Brain microvascular endothelial cell (primary cell): ENCODE data around the gene SMIM9.
"Not testable (repeated sequence)": the region's sequence is repeated elsewhere in the genome, so short reads cannot be mapped to it uniquely, and the experiment has no call there.

Source experiments
- DNase-seq: peaks from one replicate; pipeline ENCODE4 v3.0.0-alpha.2; 2020
- H3K27ac ChIP-seq: fragments of 250-450 bp; sonication (Bioruptor Pico); 2 replicates; pipeline ENCODE4 v1.5.1; 2020; ENCODE audit warnings: mild to moderate bottlenecking, moderate library complexity
- H3K27me3 ChIP-seq: fragments of 250-450 bp; sonication (Bioruptor Pico); replicated peaks from 2 replicates; pipeline ENCODE4 v1.5.1; 2020; ENCODE audit warnings: mild to moderate bottlenecking
- H3K36me3 ChIP-seq: fragments of 250-450 bp; sonication (Bioruptor Pico); replicated peaks from 2 replicates; pipeline ENCODE4 v1.5.1; 2020; ENCODE audit warnings: mild to moderate bottlenecking
- H3K4me3 ChIP-seq: 2 replicates; pipeline ENCODE4 v1.5.1; 2011; ENCODE audit warnings: low read depth, mild to moderate bottlenecking, control low read depth, low read length, moderate library complexity
- in situ Hi-C: cut with HindIII; loops from 2 replicates; pipeline ENCODE4 v1.10.0; 2017; ENCODE audit warnings: low sequenced_read_pairs, low pct_ligation_motif_present
- TF ChIP-seq, protein P1 (sequence below): IDR thresholded peaks from 2 replicates; pipeline ENCODE4 v1.5.1; 2011; ENCODE audit warnings: low read depth, mild to moderate bottlenecking, moderate library complexity, low read length, control low read depth, inconsistent platforms; ENCODE audit errors: missing control alignments

SMIM9 gene

DNA sequence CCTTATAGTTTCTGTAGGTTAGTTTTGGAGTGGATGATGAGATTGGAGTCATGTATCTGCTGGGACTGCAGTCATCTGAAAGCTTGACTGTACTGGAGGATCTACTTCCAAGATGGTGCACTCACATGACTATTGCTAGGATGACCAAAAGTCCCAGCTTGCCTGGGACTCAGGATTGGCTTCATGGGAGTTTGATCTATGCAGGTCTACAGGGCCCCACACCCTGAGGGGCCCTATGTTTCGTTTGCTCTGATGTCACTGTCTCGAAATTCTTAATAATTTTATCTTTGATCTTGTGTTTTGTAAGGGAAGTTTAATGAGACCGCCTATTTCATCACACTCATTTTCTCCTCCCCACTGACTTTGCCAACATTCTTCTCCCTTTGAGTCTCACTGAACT, at the start of gene SMIM9:
Gene SMIM9, minus strand, starts transcription at position 101 of the 400 bp plus-strand sequence. CDS start 3,806 bp downstream, outside the sequence.
- Histone ChIP-seq H3K4me3 (no peak within 1 kb of the TSS), H3K27me3 (no peaks in the 10 kb centered on the region), H3K27ac (no peak within 1 kb of the TSS), H3K36me3 (no peaks in the 10 kb centered on the region)
- TF ChIP-seq, protein P1, sequence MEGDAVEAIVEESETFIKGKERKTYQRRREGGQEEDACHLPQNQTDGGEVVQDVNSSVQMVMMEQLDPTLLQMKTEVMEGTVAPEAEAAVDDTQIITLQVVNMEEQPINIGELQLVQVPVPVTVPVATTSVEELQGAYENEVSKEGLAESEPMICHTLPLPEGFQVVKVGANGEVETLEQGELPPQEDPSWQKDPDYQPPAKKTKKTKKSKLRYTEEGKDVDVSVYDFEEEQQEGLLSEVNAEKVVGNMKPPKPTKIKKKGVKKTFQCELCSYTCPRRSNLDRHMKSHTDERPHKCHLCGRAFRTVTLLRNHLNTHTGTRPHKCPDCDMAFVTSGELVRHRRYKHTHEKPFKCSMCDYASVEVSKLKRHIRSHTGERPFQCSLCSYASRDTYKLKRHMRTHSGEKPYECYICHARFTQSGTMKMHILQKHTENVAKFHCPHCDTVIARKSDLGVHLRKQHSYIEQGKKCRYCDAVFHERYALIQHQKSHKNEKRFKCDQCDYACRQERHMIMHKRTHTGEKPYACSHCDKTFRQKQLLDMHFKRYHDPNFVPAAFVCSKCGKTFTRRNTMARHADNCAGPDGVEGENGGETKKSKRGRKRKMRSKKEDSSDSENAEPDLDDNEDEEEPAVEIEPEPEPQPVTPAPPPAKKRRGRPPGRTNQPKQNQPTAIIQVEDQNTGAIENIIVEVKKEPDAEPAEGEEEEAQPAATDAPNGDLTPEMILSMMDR: no peak
- no peak for DNase-seq
- in situ Hi-C loops: no loop called here

DNA sequence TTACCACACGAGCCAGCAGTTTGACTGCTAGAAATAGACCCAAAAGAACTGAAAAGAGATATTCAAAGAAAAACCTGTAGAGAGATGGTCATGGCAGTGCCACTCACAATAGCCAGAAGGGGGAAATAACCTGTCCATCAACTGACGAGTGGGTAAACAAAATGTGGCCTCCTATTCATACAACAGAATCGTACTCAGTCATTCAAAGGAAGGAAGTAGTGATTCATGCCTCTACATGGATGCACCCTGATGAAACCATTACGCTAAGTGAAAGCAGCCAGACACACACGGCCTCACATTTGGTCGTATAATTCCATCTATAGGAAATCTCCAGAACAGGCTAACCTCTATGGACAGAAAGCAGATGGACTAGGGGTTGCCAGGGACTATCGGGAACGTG, 49.6 kb upstream of the SMIM9 start:
- H3K36me3 ChIP-seq, in situ Hi-C loops, H3K27ac ChIP-seq, H3K4me3 ChIP-seq, H3K27me3 ChIP-seq, DNase-seq: not testable (repeated sequence)

DNA sequence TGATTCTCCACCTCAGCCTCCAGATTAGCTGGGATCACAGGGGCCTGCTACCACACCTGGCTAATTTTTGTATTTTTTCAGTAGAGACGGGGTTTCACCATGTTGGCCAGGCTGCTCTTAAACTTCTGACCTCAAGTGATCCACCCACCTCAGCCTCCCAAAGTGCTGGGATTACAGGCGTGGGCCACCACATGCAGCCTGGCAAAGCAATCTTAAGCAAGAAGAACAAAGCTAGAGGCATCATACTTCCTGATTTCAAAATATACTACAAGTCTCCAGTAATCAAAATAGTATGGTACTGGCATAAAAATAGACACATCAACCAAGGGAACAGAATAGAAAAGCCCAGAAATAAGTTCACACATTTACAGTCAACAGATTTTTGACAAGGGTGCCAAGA, 38.9 kb upstream of the SMIM9 start:
- Histone ChIP-seq H3K27ac (no peak overlapping the region), H3K27me3 (no peaks in the 10 kb centered on the region), H3K36me3 (no peaks in the 10 kb centered on the region), H3K4me3 (no peak overlapping the region)
- TF ChIP-seq, protein P1: no peak
- no peak for DNase-seq
- in situ Hi-C loops: no loop called here

DNA sequence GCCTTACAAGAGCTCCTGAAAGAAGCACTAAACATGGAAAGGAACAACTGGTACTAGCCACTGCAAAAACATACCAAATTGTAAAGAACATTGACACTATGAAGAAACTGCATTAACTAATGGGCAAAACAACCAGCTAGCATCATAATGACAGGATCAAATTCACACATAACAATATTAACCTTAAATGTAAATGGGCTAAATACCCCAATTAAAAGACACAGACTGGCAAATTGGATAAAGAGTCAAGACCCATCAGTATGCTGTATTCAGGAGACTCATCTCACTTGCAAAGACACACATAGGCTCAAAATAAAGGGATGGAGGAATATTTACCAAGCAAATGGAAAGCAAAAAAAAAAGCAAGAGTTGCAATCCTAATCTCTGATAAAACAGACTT, 34.1 kb upstream of the SMIM9 start:
- H3K36me3 ChIP-seq, H3K4me3 ChIP-seq, H3K27me3 ChIP-seq, in situ Hi-C loops, H3K27ac ChIP-seq, DNase-seq: not testable (repeated sequence)

DNA sequence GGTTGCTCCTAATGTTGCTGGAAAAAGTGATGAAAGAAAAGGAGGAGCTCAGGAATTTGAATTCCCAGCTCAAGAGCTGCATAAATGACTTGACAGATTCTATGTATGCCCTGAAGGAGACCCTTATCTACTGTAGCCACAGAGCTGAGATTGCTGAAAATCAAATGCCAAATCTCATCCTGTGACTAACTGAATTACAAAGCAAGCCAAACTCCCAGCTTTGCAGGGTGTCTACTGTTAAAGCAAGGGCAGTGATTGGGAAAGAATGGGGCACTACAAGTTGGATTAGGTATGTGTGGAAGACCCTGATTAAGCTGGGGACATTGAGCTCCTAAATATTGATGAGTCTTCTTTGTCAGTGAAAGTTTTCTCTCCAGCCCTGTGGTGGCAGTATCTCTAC, 20.8 kb upstream of the SMIM9 start:
- TF ChIP-seq, protein P1: no peak
- H3K27ac ChIP-seq: no peak overlapping the region
- no peaks in the 10 kb centered on the region for H3K27me3 ChIP-seq
- DNase-seq: no peak
- in situ Hi-C loops: no loop called here
- H3K4me3 ChIP-seq: no peak overlapping the region
- no peaks in the 10 kb centered on the region for H3K36me3 ChIP-seq

DNA sequence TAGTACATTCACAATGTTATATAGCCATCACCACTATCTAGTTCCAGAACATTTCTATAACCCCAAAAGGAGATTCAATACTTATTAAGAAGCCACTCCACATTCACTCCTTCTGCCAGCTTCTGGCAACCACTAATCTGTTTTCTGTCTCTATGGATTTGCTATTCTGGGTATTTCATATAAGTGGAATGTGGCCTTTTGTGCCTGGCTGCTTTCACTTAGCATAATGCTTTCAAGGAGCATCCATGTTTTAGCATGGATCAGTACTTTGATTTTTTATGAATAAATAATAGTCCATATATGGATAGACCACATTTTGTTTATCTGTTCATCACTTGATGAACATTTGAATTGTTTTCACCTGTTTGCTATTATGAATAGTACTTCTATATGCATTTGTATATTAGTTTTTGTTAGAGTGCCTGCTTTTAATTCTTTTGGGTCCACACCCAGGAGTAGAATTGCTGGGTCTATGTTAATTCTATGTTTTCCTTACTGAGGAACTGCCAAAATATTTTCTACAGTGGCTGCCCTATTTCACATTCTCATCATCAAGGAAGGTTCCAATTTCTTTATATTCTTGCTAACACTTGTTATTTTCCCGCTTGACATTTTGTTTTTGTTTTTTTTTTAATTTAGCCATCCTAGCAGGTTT, 16.6 kb upstream of the SMIM9 start:
- Histone ChIP-seq H3K27me3 (no peaks in the 10 kb centered on the region), H3K4me3 (no peak overlapping the region), H3K36me3 (no peaks in the 10 kb centered on the region), H3K27ac (no peak overlapping the region)
- TF ChIP-seq, protein P1: no peak
- in situ Hi-C loops: no loop called here
- DNase-seq: no peak

DNA sequence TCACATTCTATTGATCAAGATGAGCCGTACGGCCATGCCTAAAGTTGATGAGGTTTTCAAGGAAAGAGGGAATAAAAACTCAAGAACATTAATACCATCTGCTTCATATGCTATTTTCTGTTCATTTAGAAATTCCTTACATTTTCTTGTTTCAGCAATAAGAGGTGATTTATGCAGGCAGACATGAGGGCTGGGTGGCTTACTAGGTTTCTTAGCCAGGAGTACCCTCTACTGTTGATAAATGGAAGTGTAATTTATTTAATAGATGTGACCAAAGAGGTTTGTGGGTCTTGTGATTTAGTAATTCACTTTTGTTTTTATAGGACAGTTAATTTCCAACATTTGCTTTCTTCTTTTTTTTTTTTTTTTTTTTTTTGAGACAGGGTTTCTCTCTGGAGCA, 6.4 kb upstream of the SMIM9 start:
- peak; percentile 25 for DNase-seq
- H3K27ac ChIP-seq: no peak overlapping the region
- H3K36me3 ChIP-seq: no peaks in the 10 kb centered on the region
- H3K27me3 ChIP-seq: no peaks in the 10 kb centered on the region
- H3K4me3 ChIP-seq: no peak overlapping the region
- TF ChIP-seq, protein P1: peak; percentile 50
- in situ Hi-C loops: no loop called here
